Cardiac septum (tissue), 1 donor: ENCODE measurements around the gene SCMH1. TPM values are rescaled to one million over a fixed set of nuclear protein-coding genes. Genes with fewer than 3 reads are reported as not detected.
A peak's percentile ranks its signal among the peaks of the same experiment; 100 is the strongest.

Experiments used
- DNase-seq: peaks from one replicate; pipeline ENCODE4 v3.0.0-alpha.2; 2020; ENCODE audit warnings: low spot score
- intact Hi-C: fragments of 100-400 bp; cut with DNase I; formaldehyde crosslinking; loops from one replicate; pipeline ENCODE4 v1.14.0; 2022
- total RNA-seq: library from RNA; stranded (reverse); fragmentation: NEBNext Ultra II Directional; extraction: Animal tissue kit (Norgen Biotek cat#: 25700); gene quantifications from one replicate; pipeline ENCODE4 v1.2.1, GENCODE V29; 2021
- donor health status: DM: no; HTN: no; CAD: no.

SCMH1 gene
- total RNA-seq, 1 donor from 2014 or later = 47.3 TPM

GRCh38 chr1:40987439-40988276, 254.4 kb downstream of the SCMH1 start:
- no peak for DNase-seq
- intact Hi-C loops = no loop called here

- no peak for DNase-seq
- intact Hi-C loops = no loop called here
Measured at GRCh38 chr1:40986956-40987355, 255.2 kb downstream of the SCMH1 start.

GRCh38 chr1:40986328-40986783, 255.8 kb downstream of the SCMH1 start:
- intact Hi-C loops = no loop called here
- no peak for DNase-seq

GRCh38 chr1:40985875-40986274, 256.2 kb downstream of the SCMH1 start:
- intact Hi-C loops = no loop called here
- no peak for DNase-seq

GRCh38 chr1:40985161-40985560, 256.9 kb downstream of the SCMH1 start:
- no peak for DNase-seq
- intact Hi-C loops = no loop called here

GRCh38 chr1:40984531-40984930, 257.6 kb downstream of the SCMH1 start:
- DNase-seq = no peak
- intact Hi-C loops = loop anchor here (5.0 kb wide), 1 partner anchor 118 kb away; no protein-coding TSS in a partner anchor

- intact Hi-C loops = loop anchor here (5.0 kb wide), 1 partner anchor 118 kb away; no protein-coding TSS in a partner anchor
- no peak for DNase-seq
Measured at GRCh38 chr1:40984066-40984465, 258.0 kb downstream of the SCMH1 start.

- intact Hi-C loops = loop anchor here (5.0 kb wide), 1 partner anchor 119 kb away; no protein-coding TSS in a partner anchor
Measured at GRCh38 chr1:40983286-40983685, 258.8 kb downstream of the SCMH1 start.

GRCh38 chr1:40982721-40983120, 259.4 kb downstream of the SCMH1 start:
- intact Hi-C loops = loop anchor here (5.0 kb wide), 1 partner anchor 120 kb away; no protein-coding TSS in a partner anchor
- no peak for DNase-seq

More at GRCh38 chr1:40983286-40983685, 258.8 kb downstream of the SCMH1 start:
- no peak for DNase-seq

- intact Hi-C loops = loop anchor here (5.0 kb wide), 1 partner anchor 120 kb away; no protein-coding TSS in a partner anchor
Measured at GRCh38 chr1:40981691-40982448, 260.2 kb downstream of the SCMH1 start.

GRCh38 chr1:40980453-40981121, 261.5 kb downstream of the SCMH1 start:
- intact Hi-C loops = loop anchor here (5.0 kb wide), 1 partner anchor 122 kb away; no protein-coding TSS in a partner anchor
- DNase-seq = no peak

More at GRCh38 chr1:40981691-40982448, 260.2 kb downstream of the SCMH1 start:
- no peak for DNase-seq

GRCh38 chr1:40980068-40980452, 262.0 kb downstream of the SCMH1 start:
- intact Hi-C loops = loop anchor here (5.0 kb wide), 1 partner anchor 122 kb away; no protein-coding TSS in a partner anchor
- DNase-seq = no peak

- intact Hi-C loops = loop anchor here (5.0 kb wide), 1 partner anchor 123 kb away; no protein-coding TSS in a partner anchor
- peak; percentile 98 for DNase-seq
Measured at GRCh38 chr1:40979241-40980067, 262.7 kb downstream of the SCMH1 start, which contains the start of gene CTPS1. Gene CTPS1, plus strand, starts transcription at chr1:40979696. Its CDS starts 3,595 bp downstream, at chr1:40983291.

- intact Hi-C loops = no loop called here
- no peak for DNase-seq
Measured at GRCh38 chr1:40978886-40979240, 263.2 kb downstream of the SCMH1 start.

GRCh38 chr1:40977716-40978115, 264.4 kb downstream of the SCMH1 start:
- intact Hi-C loops = no loop called here
- DNase-seq = no peak
